KOPT-K1 (cell line): ENCODE data around the gene CHRDL2.

Source experiments
- H3K27ac ChIP-seq: fragments of 200-600 bp; sonication (generic); 2 replicates; pipeline ENCODE4 v1.5.1; 2016; ENCODE audit warnings: antibody characterized with exemption, mild to moderate bottlenecking, low read depth, low read length; ENCODE audit not compliant: poor library complexity, severe bottlenecking
- H3K36me3 ChIP-seq: fragments of 200-600 bp; sonication (generic); 2 replicates; pipeline ENCODE4 v1.5.1; 2017; ENCODE audit warnings: antibody characterized with exemption, mild to moderate bottlenecking, low read length, moderate library complexity; ENCODE audit not compliant: insufficient read depth
- H3K9me3 ChIP-seq: fragments of 200-600 bp; sonication (generic); 2 replicates; pipeline ENCODE4 v1.5.1; 2017; ENCODE audit warnings: antibody characterized with exemption, low read length, mild to moderate bottlenecking; ENCODE audit not compliant: insufficient read depth, poor library complexity, severe bottlenecking

The CHRDL2 gene

DNA sequence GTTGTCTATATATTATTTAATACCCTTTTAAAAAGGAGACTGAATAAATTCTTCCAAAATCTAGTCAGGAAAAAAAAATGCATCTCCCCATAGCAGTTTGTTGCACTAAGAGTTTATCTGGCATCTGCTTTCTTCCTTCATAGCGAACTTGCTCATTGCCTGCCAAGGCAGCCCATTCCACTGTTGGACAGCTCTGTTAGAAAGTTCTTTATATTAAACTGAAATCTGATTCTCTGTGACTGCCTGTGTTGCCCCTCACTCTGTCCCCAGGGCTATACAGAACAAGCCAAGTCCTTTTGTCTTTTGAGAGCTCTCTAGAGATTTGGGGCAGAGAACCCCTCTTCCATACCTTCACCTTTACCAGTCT lies 3.3 kb upstream of the CHRDL2 start:
- Histone ChIP-seq H3K9me3 (no peaks in the 10 kb centered on the region), H3K27ac (no peak overlapping the region), H3K36me3 (no peaks in the 10 kb centered on the region)

DNA sequence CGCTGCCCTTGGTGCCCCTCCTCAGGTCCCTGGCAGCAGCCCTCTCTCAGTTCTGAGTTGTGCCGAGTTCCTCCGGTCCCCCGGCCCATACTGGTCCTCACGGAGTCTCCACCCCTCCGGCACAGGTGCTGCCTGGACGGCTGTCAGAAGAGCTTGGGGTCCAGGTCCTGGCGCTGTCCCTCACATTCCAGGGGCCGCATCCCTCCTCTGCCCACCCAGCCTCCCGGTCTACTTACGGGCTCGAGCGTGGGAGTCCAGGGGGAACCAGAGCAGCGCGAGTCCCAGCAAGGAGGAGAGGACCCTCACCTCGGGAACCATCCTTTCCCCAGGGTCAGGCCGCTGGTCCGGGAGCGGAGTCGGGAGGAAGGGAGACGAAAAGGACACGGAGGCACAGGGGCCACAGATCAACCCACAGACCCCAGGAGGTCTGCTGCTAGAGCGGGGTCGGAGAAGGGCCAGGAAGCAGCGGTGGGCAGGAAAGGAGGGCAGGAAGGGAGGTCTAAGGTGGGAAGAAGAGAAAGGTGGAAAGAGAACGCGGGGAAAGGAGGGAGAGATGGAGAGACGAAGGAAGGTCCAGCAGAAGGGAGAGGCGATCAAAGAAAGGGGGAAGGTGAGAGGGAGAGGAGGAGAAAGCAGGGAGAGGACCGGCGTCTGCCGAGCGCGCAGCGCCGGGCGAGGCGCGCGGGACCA lies 510 bp downstream of the CHRDL2 start:
- no peak overlapping the region for H3K27ac ChIP-seq
- H3K9me3 ChIP-seq: no peaks in the 10 kb centered on the region
- H3K36me3 ChIP-seq: no peaks in the 10 kb centered on the region

DNA sequence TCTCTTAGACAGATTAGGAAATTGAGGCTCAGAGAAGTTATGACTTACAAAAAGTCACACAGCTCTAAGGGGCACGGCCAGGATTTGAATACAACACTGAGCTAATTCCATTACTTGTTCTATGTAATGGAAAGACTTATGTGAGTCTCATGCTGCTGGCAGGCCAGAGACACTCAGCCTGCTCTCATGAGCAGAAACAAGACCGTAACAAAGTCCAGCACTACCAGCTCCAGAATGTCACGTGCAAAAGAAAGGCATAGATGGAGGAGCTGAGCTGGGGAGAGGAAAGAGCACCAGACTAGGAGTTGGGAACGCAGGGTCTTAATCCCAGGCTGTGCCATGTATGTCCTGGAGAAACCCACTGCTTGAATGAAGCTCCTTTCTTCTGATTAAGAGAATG lies 1.8 kb downstream of the CHRDL2 start:
- Histone ChIP-seq H3K9me3 (no peaks in the 10 kb centered on the region), H3K36me3 (no peaks in the 10 kb centered on the region), H3K27ac (no peak overlapping the region)

DNA sequence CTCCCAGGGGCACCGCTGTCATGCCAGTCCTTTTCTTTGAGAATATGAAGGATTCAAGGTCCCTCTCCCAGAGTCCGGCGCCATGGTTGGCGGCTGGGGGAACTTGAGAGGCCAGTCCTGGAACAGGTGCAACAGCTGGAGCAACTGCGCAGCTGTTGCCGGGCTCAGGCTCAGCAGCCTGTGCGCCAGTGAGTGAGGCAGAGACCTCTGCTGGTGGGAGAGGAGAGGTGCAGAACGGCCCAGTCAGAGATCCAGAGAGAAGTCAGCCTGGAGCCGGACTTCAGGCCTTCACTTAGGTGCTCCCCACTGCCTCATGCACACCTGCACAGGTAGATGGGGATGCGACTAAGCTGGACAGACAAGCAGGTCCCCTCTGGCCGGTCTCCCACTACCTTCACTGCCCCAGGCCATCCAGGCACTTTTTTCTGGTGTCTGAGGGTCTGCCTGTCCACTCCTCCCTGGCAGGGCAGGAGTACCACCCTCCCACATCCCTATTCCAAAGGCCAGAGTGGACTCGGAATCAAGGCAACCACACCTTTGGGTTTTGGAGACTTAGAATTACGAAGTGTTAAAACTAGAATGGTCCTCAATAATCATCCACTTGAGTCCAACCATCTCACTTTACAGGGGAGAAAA lies 4.6 kb downstream of the CHRDL2 start:
- Histone ChIP-seq H3K9me3 (no peaks in the 10 kb centered on the region), H3K27ac (no peak overlapping the region)

DNA sequence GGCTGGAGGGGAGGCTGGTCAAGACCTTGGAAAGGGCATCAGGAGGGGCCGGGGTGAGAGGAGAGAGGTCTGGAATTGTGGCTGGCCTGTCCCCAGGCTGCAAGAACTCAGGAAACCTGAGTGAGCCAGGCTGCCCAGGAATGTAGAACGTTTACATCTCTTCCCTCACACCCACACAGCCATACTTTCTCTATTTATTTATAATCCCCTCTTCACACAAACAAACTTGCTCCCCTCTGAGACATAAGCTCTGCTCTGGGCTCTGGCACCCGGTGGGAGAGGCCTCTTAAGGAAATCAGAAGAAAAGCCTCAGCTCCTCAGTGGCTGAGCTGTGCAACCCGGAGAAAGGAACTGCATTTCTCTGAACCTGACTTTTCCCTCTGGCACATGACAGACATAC lies 5.5 kb downstream of the CHRDL2 start:
- Histone ChIP-seq H3K27ac (no peak overlapping the region), H3K36me3 (no peaks in the 10 kb centered on the region), H3K9me3 (no peaks in the 10 kb centered on the region)

More for the DNA sequence above, 4.6 kb downstream of the CHRDL2 start:
- no peaks in the 10 kb centered on the region for H3K36me3 ChIP-seq

DNA sequence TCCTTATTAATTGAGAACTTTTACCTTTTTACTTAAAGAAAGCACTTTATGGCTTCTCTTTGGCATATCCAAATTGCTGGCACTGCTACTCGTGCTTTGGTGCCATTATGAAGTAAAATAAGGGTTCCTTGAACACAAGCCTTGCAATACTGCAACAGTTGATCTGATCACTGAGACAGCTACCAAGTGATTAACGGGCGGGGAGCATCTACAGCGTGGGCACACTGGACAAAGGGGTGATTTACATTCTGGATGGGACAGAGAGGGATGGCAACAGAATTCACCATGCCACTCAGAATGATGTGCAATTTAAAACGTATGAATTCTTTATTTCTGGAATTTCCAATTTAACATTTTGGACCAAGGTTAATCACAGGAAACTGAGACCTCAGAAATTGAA lies 7.7 kb downstream of the CHRDL2 start:
- Histone ChIP-seq H3K9me3 (no peaks in the 10 kb centered on the region), H3K36me3 (no peaks in the 10 kb centered on the region), H3K27ac (no peak overlapping the region)

DNA sequence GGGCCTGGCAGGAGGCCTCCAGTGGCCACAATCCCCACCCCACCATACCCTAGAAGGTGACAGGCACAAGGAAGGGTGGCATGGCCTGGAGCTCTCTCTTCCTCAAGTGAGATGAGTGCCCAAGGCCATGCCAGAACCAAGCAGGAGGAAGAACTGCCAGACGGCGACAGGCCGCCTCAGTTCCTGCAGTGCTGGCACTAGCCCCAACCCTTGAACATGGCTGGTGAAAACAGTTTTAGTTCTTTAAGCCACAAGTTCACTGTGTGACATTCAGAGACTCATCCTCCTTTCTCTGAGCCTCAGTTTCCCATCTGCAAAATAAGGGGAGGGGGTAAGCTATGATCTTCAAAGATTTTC lies 9.8 kb downstream of the CHRDL2 start:
- no peaks in the 10 kb centered on the region for H3K9me3 ChIP-seq
- H3K27ac ChIP-seq: no peak overlapping the region
- H3K36me3 ChIP-seq: no peaks in the 10 kb centered on the region

DNA sequence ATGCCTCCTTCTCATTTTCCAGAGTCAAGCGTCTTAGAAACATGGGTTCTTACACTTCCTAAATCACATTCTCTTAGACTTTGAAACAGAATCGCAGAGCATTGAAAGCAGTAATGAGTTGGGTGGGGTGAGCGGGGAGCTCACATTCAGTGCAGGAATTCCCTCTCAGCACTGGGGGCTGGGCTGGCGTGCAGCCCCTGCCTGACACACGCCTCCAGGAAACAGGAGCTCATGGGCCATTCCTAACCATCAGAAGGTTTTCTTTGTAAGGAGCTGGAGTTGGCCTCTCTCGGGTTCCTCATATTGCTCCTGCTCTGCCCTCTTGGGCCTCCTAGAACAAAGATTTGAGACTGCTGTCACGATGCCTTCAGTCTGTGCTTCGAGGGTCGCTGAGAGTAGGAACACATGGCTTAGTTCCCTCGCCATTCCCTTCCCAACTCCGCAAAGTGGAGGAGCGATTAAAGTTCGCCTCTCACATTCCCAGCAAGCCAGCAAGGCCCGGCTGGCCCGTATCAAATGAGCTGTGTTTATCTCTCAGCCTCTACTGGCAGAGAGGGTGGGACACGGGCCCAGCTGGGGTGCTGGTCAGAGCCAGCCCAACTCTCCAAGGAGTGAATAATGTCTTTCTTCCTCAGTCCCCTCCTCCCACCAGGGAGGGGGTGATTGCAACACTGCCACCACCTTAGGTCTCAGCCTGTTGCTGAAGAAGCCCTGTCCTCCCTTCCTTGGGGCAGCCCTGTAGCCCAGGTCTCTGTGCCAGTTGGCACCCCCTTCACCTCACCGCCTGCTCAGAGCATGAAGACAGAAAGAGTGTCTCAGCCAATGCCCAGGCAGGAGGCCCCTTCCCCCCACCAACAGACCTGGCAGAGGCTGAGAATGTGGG lies 10.4 kb downstream of the CHRDL2 start:
- H3K27ac ChIP-seq: no peak overlapping the region

DNA sequence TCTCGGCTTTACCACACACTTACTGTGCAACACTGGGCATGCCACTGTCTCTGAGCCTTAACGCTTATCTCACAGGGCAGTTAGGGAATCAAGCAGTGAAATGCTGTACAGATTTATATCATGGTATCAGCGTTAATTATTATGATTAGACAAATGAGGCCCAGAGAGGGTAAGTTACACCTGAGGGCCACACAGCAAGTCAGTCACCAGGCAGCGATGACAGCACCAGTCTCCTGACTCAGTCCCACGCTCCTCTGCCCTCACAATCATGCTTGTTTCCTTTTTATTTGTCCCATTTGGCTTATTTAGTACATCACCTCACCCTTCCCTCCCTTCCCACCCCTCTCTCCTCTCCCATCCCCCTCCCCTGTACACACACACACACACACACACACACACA lies 12.2 kb downstream of the CHRDL2 start:
- H3K9me3 ChIP-seq: no peaks in the 10 kb centered on the region
- no peak overlapping the region for H3K27ac ChIP-seq
- no peaks in the 10 kb centered on the region for H3K36me3 ChIP-seq

More for the DNA sequence above, 10.4 kb downstream of the CHRDL2 start:
- no peaks in the 10 kb centered on the region for H3K36me3 ChIP-seq
- H3K9me3 ChIP-seq: no peaks in the 10 kb centered on the region

DNA sequence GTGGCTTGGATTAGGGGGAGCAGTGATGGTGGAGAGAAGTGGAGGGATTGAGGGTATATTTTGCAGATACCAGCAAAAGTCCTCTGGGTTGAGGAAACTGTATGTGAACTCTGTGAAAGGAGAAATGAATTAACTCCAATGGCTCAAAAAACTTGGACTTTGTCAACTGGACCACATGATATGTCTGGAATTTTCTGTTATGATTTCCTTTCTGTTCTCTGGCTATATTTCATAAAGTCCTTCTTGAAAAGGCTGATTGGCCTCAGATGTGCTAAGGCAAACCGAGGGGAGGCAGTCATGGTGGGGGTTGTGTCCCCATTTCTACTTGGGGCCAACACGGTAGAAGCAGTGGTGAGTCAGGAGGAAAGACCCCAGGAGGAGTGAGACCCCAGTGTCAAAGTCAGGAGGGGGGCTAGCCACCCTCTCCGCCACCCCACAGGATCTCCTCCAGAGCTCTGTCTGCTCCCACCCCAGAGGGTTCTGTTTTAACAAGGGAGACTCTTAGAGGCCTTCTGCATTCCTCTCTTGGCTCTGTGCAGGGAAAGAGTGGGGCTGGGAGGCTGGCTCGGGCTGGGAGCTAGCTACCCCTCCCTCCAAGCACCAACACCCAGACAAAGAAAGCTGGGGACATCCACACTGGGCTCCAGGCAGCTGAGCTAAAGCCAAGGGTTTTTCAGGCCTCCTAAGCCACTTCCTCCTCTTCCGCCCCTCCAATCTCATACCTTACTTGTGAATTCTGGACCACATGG lies 13.8 kb downstream of the CHRDL2 start:
- H3K27ac ChIP-seq: no peak overlapping the region
- H3K9me3 ChIP-seq: no peaks in the 10 kb centered on the region
- H3K36me3 ChIP-seq: no peaks in the 10 kb centered on the region

DNA sequence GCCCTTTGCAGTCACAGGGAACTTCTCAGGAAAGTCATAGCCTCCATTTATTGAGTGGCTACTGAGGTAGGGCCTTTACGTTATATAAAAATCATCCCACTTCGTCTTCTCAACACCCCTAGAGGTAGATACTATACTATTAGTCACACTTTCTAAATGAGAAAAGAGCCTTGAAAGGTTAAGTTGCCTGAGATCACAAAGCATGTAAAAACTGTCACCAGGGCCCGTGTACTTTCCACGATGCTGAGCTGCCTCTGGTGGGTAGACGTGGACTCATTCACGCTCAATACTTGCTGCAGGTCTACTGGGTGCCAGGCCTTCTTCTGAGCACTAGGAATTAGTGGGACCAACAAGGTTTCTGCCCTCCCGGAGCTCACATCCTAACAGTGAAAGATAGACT lies 16.3 kb downstream of the CHRDL2 start:
- Histone ChIP-seq H3K36me3 (no peaks in the 10 kb centered on the region), H3K9me3 (no peaks in the 10 kb centered on the region), H3K27ac (no peak overlapping the region)

DNA sequence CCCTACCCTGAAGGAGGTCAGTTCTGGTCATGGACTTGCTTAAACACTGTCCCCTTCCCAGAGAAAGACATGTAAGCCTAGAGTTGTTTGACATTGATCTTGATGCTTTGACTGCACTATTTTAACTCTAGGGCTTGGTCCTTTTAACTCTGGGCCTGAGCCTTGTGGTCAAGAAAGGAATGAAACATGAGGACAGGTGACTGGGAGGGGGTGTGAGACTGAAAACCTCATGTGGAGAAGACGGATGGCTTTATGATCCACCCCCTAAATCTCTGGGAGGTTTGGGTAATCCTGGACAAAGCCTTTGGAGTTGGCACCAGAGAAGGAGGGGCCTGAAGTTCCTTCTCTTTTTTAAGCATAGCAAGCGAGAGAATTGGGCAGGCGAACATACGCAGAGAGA lies 17.5 kb downstream of the CHRDL2 start:
- Histone ChIP-seq H3K27ac (no peak overlapping the region), H3K9me3 (no peaks in the 10 kb centered on the region), H3K36me3 (no peaks in the 10 kb centered on the region)

DNA sequence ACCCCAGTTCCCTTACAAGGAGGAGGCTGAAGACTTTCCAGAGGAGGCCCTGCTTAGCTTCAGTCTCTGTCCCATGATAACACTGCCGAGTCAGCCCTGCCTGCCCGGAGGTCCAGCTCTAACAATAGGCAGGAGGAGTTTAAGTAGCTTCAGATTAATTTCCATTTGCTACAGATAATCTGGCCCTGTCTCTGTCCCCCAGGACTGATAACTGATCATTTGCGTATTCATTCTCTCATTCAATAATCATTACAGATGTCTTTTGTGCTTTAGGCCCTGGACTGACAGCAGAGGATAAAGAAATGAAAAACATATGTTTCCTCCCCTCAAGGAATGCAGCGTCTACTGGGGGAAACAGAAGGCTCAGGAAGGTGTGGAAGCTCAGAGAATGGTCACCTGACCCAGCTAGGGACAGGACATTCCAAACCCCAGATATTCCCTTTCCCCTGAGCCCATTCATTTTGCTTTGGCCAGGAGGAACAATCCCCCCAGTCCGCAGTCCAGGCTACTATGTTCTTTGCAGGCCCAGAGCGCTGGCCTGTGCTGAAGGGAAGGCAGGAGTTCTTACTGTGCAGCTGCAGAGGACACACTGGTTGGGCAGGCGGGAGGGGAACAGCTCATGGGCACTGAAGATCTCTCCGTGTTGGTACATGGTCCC lies 20.8 kb downstream of the CHRDL2 start:
- no peaks in the 10 kb centered on the region for H3K36me3 ChIP-seq
- H3K9me3 ChIP-seq: no peaks in the 10 kb centered on the region
- H3K27ac ChIP-seq: no peak overlapping the region

DNA sequence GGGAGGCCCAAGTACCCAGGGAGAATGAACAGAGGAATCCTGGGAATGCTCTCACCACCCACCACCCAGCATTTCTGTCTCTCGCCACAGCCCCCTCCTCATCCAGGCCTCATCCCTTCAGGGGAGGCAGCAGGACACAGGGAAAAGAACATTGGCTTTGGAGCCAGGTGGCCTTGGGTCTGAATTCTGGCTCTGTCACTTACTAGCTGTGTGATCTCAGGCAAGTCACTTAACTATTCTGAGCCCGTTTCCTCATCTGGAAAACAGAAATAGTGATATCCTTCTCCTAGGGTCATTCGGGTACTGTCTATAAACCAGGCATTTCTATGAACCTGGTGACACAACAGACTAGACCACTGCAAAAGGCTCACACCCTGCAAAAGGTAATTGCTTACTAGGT lies 22.1 kb downstream of the CHRDL2 start:
- no peaks in the 10 kb centered on the region for H3K36me3 ChIP-seq
- H3K9me3 ChIP-seq: no peaks in the 10 kb centered on the region
- H3K27ac ChIP-seq: no peak overlapping the region
